Occipital lobe (tissue), 1 donor: Measurements from ENCODE around the gene STK10. TPM values are rescaled to one million over a fixed set of nuclear protein-coding genes. Genes with fewer than 3 reads are reported as not detected.

Experiments
- total RNA-seq: library from RNA; depleted of rRNA; stranded (reverse); fragments of >200 nt; gene quantifications from one replicate; pipeline ENCODE4 v1.2.3, GENCODE V29; 2014

The STK10 gene
- total RNA-seq, 1 donor from 2014 or later = 9.8 TPM

Other genes with a start within 250 kb of the STK10 start
- 162 TPM for gene FBXW11, start 181.6 kb downstream of the STK10 start, total RNA-seq
- gene EFCAB9, start 5.9 kb upstream of the STK10 start, total RNA-seq = not detected
- 81.9 TPM for gene UBTD2, start 95.5 kb upstream of the STK10 start, total RNA-seq